ENCODE results near the gene UBTD1. TPM values are rescaled to one million over a fixed set of nuclear protein-coding genes. Genes with fewer than 3 reads are reported as not detected.
A peak's percentile ranks its signal among the peaks of the same experiment; 100 is the strongest.

Gene UBTD1
- total and polyA plus RNA-seq, 4 donors, result 26.3 to 70.4 (median 42.9) TPM

DNA sequence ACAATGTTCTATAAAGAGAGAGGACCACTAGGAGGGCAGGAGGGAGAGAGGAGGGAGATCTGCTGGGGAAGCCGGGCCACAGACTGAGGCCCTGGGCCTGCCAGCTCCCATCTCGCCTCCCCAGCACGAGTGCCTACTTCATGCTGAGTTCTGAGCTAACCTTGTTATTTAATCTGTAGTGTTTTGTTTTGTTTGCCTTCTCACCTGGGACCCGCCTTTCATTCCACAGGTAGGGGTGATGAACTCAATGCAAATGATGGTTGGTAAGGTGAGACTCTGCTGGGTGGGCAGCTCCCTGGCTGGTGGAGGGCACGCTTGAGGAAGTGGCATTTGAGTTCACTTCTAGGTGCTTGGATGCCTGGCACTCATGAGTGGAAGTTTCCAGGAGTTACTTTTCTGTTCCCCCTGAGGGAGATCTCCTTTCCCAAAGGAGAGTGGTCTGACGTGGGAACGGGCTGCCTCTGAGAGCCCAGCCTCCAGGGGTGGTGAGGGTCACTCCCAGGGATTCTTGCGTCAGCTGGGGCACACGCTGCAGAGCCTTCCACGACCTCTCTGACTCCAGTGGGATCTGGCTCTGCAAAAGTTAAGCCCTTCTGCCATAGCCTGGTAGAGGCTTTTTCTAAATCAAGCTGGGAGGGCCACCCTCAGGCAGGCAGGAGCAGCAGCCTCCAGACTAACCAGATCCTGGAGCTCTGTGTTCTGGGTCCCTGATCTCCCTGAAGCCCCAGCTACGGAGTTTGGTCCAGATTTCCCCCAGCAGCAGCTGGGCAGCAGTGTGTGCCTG lies 22.4 kb downstream of the UBTD1 start:
- WGBS, 2 donors, result 66 to 91% methylated on average over 11 of the region's 11 CpGs
- Histone ChIP-seq H3K27me3 (ENCODE audit: control insufficient read depth in 3 of 3, insufficient read depth in 3 of 3, low read length in 2 of 3) (no peaks in the 10 kb centered on the region), H3K27ac (ENCODE audit: low read depth in 1 of 2, low read length in 1 of 2) (peak overlapping the region in 1 of 2 donors; percentile 84), H3K4me3 (no peak overlapping the region), H3K36me3 (ENCODE audit: control insufficient read depth in 4 of 4, insufficient read depth in 4 of 4, low read length in 4 of 4) (no peaks in the 10 kb centered on the region), H3K9ac (ENCODE audit: insufficient read depth in 1 of 2, low read length in 2 of 2) (peak overlapping the region in 1 of 2 donors; percentile 43), H3K4me1 (ENCODE audit: control insufficient read depth in 5 of 5, insufficient read depth in 5 of 5, low read length in 5 of 5) (peaks cover 9 to 40% (median 16%) of the 10 kb centered on the region in 5 donors), H3K9me3 (ENCODE audit: control insufficient read depth in 4 of 4, insufficient read depth in 3 of 4, low read length in 3 of 4) (no peaks in the 10 kb centered on the region)
- no peak for TF ChIP-seq CTCF (IDR thresholded peaks at IDR 0.05; ENCODE audit: control extremely low read depth, extremely low read depth)
- peak; percentile 55 to 79 (median 63) for DNase-seq
- peak; percentile 39 for ATAC-seq (ENCODE audit: insufficient read depth, low FRiP score)

DNA sequence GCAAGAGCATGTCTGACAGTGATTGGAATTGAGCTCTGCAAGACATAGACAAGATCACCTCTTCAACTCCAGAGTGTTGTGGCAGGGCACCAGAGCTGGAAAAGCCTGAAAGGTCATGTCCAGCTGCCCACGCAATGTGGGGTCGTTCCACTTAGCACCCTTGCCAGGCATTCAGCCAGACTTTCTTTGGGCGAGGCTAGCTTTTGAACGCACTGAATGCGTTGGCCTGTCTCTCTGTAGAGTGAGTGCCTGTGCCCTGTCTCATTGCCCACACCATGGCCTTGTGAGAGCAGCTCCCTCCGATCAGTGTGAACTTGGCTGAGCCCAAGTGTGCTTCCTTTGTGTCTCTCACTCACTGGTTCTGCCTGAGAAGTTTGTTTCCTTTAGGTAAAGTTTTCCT lies 23.3 kb downstream of the UBTD1 start:
- Histone ChIP-seq H3K4me3 (no peak overlapping the region), H3K36me3 (ENCODE audit: control insufficient read depth in 4 of 4, insufficient read depth in 4 of 4, low read length in 4 of 4) (no peaks in the 10 kb centered on the region), H3K9me3 (ENCODE audit: control insufficient read depth in 4 of 4, insufficient read depth in 3 of 4, low read length in 3 of 4) (no peaks in the 10 kb centered on the region), H3K9ac (ENCODE audit: insufficient read depth in 1 of 2, low read length in 2 of 2) (no peak overlapping the region), H3K4me1 (ENCODE audit: control insufficient read depth in 5 of 5, insufficient read depth in 5 of 5, low read length in 5 of 5) (peaks cover 9 to 36% (median 16%) of the 10 kb centered on the region in 5 donors), H3K27me3 (ENCODE audit: control insufficient read depth in 3 of 3, insufficient read depth in 3 of 3, low read length in 2 of 3) (no peaks in the 10 kb centered on the region), H3K27ac (ENCODE audit: low read depth in 1 of 2, low read length in 1 of 2) (peak overlapping the region in 1 of 2 donors; percentile 84)
- 66 to 75% methylated on average over 6 of the region's 6 CpGs for WGBS, 2 donors
- ATAC-seq (ENCODE audit: insufficient read depth, low FRiP score) (no peak), DNase-seq (no peak)
- TF ChIP-seq CTCF (IDR thresholded peaks at IDR 0.05; ENCODE audit: control extremely low read depth, extremely low read depth), result no peak

DNA sequence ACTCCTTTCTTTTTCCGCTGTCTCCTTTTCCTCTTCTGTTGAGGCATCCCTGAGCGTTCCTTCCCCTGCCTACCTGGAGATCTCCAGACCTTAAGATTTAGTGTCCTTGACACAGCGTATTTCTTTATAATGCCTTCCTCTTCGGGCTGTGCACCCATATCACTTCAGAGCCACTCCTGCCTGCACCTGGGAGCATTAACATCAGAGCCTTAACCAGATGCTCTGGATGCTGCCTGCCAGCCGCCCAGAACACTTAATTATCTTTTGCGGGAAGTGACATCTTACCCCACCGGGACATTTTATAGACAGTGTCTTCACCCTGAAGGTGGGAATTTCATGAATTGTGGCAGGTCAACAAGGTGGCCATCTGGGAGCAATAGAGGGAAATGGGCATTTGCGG lies 24.2 kb downstream of the UBTD1 start:
- no peaks in the 10 kb centered on the region for H3K36me3 ChIP-seq (ENCODE audit: control insufficient read depth in 4 of 4, insufficient read depth in 4 of 4, low read length in 4 of 4)

More for the DNA sequence above, 24.2 kb downstream of the UBTD1 start:
- H3K4me1 ChIP-seq (ENCODE audit: control insufficient read depth in 5 of 5, insufficient read depth in 5 of 5, low read length in 5 of 5), result peaks cover 8 to 28% (median 10%) of the 10 kb centered on the region in 5 donors
- ATAC-seq (ENCODE audit: insufficient read depth, low FRiP score) (no peak), DNase-seq (no peak)
- H3K4me3 ChIP-seq, result no peak overlapping the region
- H3K27me3 ChIP-seq (ENCODE audit: control insufficient read depth in 3 of 3, insufficient read depth in 3 of 3, low read length in 2 of 3), result no peaks in the 10 kb centered on the region
- peak overlapping the region in 1 of 2 donors; percentile 84 for H3K27ac ChIP-seq (ENCODE audit: low read depth in 1 of 2, low read length in 1 of 2)
- no peaks in the 10 kb centered on the region for H3K9me3 ChIP-seq (ENCODE audit: control insufficient read depth in 4 of 4, insufficient read depth in 3 of 4, low read length in 3 of 4)
- no peak for TF ChIP-seq CTCF (IDR thresholded peaks at IDR 0.05; ENCODE audit: control extremely low read depth, extremely low read depth)
- 88 to 94% methylated on average over 8 of the region's 8 CpGs for WGBS, 2 donors
- H3K9ac ChIP-seq (ENCODE audit: insufficient read depth in 1 of 2, low read length in 2 of 2), result no peak overlapping the region

Data from lung (tissue), 12 donors.